Thyroid gland (tissue), 4 donors: ENCODE results near the gene GARIN5A. TPM values are rescaled to one million over a fixed set of nuclear protein-coding genes. Genes with fewer than 3 reads are reported as not detected.

Experiments used
- DNase-seq, 2 donors: peaks; one replicate each; pipeline ENCODE4 v3.0.0-alpha.2; 2019
- H3K27ac ChIP-seq, 3 donors: fragments of 200-600 bp; sonication (generic); 1 replicate in 2 of 3; 2 replicates in 1 of 3; pipeline ENCODE4 v1.5.1; 2016 to 2019; ENCODE audit warnings: mild to moderate bottlenecking in 1 of 3, moderate library complexity in 1 of 3
- H3K27me3 ChIP-seq: fragments of 200-600 bp; sonication (generic); one replicate; pipeline ENCODE4 v1.5.1; 2019
- H3K36me3 ChIP-seq, 2 donors: fragments of 200-600 bp; sonication (generic); one replicate each; pipeline ENCODE4 v1.5.1; 2016 to 2019
- H3K4me1 ChIP-seq, 2 donors: fragments of 200-600 bp; sonication (generic); one replicate each; pipeline ENCODE4 v1.5.1; 2017 to 2019
- H3K4me3 ChIP-seq, 3 donors: fragments of 200-600 bp; sonication (generic); replicated peaks in 1 of 3; 1 replicate in 2 of 3; 2 replicates in 1 of 3; pipeline ENCODE4 v1.5.1; 2016; ENCODE audit warnings: mild to moderate bottlenecking in 1 of 3
- H3K9me3 ChIP-seq: fragments of 200-600 bp; sonication (generic); one replicate; pipeline ENCODE4 v1.5.1; 2017
- POLR2A ChIP-seq, 2 donors: fragments of 450-650 bp; IDR thresholded peaks; one replicate each; pipeline ENCODE4 v1.6.1; 2017; ENCODE audit warnings: antibody characterized with exemption in 2 of 2, mild to moderate bottlenecking in 2 of 2, moderate library complexity in 1 of 2
- WGBS, 2 donors: methylation state at CpG; one replicate each; pipeline ENCODE4 v1.1.5; 2017; 5-methylcytosine and 5-hydroxymethylcytosine counted together
- intact Hi-C: fragments of 100-400 bp; cut with DNase I; formaldehyde crosslinking; loops from one replicate; pipeline ENCODE4 v1.15.1; 2023
- total RNA-seq, 4 donors: library from RNA; depleted of rRNA; stranded (reverse); fragments of >200 nt; gene quantifications; one replicate each; pipeline ENCODE4 v1.2.3, GENCODE V29; 2016
- TF ChIP-seq, protein P1 (sequence below), 6 experiments: fragments of 200-600 bp in 3 of 6; fragments of 450-650 bp in 3 of 6; sonication (generic) in 3 of 6; IDR thresholded peaks; one replicate each; pipeline ENCODE4 v1.5.1; 2016 to 2019; ENCODE audit warnings: antibody characterized with exemption in 6 of 6, mild to moderate bottlenecking in 2 of 6, inconsistent platforms in 1 of 6, moderate library complexity in 1 of 6

Gene GARIN5A
- total RNA-seq, 4 donors from 2014 or later, result 1.4 to 8.1 (median 5.0) TPM

DNA sequence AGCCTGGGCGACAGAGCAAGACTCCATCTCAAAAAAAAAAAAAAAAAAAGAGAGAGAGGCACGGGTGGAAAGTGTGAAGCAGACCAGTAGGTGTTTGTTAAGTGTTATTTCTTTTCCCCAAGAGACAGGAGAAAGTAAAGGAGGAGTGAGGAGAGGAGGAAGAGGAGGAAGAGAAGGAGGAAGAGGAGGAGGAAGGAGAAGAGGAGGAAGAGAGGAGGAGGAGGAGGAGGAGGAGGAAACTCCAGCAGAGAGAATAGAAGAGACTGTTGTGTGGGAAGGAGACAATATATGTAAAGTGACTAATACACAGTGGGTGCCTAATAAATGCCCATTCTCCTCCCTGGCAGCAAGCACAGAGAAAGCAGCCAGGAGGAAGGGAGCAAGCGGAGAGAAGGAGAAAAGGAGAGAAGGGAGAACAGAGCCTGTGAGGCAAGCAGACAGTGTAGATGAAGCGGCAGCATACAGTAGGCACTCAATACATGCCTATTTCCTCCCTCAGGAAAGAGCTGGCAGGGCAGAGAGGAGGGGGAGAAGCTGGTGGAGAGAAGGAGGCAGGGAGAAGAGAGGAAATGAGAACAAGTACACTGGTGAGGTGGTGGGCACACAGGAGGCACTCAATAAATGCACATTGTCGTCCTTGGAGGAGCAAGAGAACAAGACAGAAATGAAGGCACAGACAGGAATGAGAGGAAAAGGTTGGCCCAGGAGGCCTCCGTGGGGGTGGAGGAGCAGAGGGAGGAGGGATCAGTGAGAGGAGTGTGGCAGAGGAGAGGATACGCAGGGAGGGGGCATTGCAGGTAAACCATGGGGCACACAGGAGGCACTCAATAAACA, 17.8 kb upstream of the GARIN5A start:
- no peak overlapping the region for H3K4me3 ChIP-seq
- DNase-seq, result no peak
- 64 to 67% methylated on average over 7 of the region's 7 CpGs for WGBS, 2 donors
- no peaks in the 10 kb centered on the region for H3K27me3 ChIP-seq
- H3K4me1 ChIP-seq, result peaks cover 3 to 12% of the 10 kb centered on the region in 2 donors
- H3K27ac ChIP-seq, result no peak overlapping the region
- H3K36me3 ChIP-seq, result no peaks in the 10 kb centered on the region
- TF ChIP-seq POLR2A (IDR thresholded peaks at IDR 0.05), result no peak
- TF ChIP-seq, protein P1, sequence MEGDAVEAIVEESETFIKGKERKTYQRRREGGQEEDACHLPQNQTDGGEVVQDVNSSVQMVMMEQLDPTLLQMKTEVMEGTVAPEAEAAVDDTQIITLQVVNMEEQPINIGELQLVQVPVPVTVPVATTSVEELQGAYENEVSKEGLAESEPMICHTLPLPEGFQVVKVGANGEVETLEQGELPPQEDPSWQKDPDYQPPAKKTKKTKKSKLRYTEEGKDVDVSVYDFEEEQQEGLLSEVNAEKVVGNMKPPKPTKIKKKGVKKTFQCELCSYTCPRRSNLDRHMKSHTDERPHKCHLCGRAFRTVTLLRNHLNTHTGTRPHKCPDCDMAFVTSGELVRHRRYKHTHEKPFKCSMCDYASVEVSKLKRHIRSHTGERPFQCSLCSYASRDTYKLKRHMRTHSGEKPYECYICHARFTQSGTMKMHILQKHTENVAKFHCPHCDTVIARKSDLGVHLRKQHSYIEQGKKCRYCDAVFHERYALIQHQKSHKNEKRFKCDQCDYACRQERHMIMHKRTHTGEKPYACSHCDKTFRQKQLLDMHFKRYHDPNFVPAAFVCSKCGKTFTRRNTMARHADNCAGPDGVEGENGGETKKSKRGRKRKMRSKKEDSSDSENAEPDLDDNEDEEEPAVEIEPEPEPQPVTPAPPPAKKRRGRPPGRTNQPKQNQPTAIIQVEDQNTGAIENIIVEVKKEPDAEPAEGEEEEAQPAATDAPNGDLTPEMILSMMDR (IDR thresholded peaks at IDR 0.05), result no peak
- intact Hi-C loops, result no loop called here
- no peaks in the 10 kb centered on the region for H3K9me3 ChIP-seq

DNA sequence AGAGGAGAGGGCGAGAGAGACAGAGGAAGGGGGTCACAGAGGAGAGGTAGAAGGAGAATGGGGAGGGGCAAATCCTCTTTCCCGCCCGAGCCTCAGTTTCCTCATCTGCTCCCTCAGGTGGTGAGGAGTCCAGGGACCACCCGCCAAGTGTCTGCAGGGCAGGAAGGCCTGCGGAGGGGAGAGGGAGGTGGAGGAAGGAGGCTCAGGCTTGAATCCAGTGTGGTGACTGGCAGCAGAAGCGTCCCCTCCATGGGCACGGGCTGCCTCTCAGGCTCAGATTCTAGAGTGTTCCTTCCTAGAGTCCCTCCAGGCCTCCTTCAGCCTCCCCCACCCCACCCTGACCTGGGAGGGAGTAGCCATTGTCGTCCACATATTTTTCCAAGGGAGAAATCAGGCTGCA, 16.5 kb upstream of the GARIN5A start:
- WGBS, 2 donors, result 64% methylated on average over 8 of the region's 8 CpGs
- DNase-seq, result no peak
- intact Hi-C loops, result no loop called here
- no peak for TF ChIP-seq POLR2A (IDR thresholded peaks at IDR 0.05)
- TF ChIP-seq, protein P1 (IDR thresholded peaks at IDR 0.05), result no peak
- Histone ChIP-seq H3K36me3 (no peaks in the 10 kb centered on the region), H3K27me3 (no peaks in the 10 kb centered on the region), H3K4me1 (peaks cover 3 to 12% of the 10 kb centered on the region in 2 donors), H3K4me3 (no peak overlapping the region), H3K9me3 (no peaks in the 10 kb centered on the region), H3K27ac (no peak overlapping the region)

GRCh38 chr19:50492303-50493052, 15.8 kb upstream of the GARIN5A start:
- 10 to 28% methylated on average over 9 to 12 of the region's 12 CpGs for WGBS, 2 donors
- Histone ChIP-seq H3K9me3 (no peaks in the 10 kb centered on the region), H3K27ac (no peak overlapping the region), H3K27me3 (no peaks in the 10 kb centered on the region), H3K4me3 (no peak overlapping the region), H3K36me3 (no peaks in the 10 kb centered on the region), H3K4me1 (peaks cover 3 to 12% of the 10 kb centered on the region in 2 donors)
- intact Hi-C loops, result no loop called here
- DNase-seq, result no peak
- no peak for TF ChIP-seq POLR2A (IDR thresholded peaks at IDR 0.05)
- TF ChIP-seq, protein P1 (IDR thresholded peaks at IDR 0.05), result no peak

- peaks cover 0 to 6% of the 10 kb centered on the region in 2 donors for H3K4me1 ChIP-seq
- no peaks in the 10 kb centered on the region for H3K9me3 ChIP-seq
- no peak for DNase-seq
- intact Hi-C loops, result no loop called here
- no peak overlapping the region for H3K27ac ChIP-seq
- H3K36me3 ChIP-seq, result no peaks in the 10 kb centered on the region
- no peaks in the 10 kb centered on the region for H3K27me3 ChIP-seq
- WGBS, 2 donors, result 54 to 56% methylated on average over 26 of the region's 26 CpGs
- no peak overlapping the region for H3K4me3 ChIP-seq
- no peak for TF ChIP-seq POLR2A (IDR thresholded peaks at IDR 0.05)
- TF ChIP-seq, protein P1 (IDR thresholded peaks at IDR 0.05), result no peak
Observed at GRCh38 chr19:50490991-50491472, 14.4 kb upstream of the GARIN5A start.
